Testis (tissue), 3 donors: Measurements from ENCODE around the gene ADPRH. TPM values are rescaled to one million over a fixed set of nuclear protein-coding genes. Genes with fewer than 3 reads are reported as not detected.
"Not testable (repeated sequence)": the region's sequence is repeated elsewhere in the genome, so short reads cannot be mapped to it uniquely, and the experiment has no call there.

Experiments used
- DNase-seq: peaks from one replicate; pipeline ENCODE4 v3.0.0-alpha.2; 2019
- H3K27ac ChIP-seq, 2 donors: fragments of 200-600 bp; sonication (generic); one replicate each; pipeline ENCODE4 v1.5.1; 2019
- H3K27me3 ChIP-seq: fragments of 200-600 bp; sonication (generic); one replicate; pipeline ENCODE4 v1.5.1; 2019
- H3K36me3 ChIP-seq: fragments of 200-600 bp; sonication (generic); one replicate; pipeline ENCODE4 v1.5.1; 2017; ENCODE audit warnings: low read depth; ENCODE audit errors: missing control alignments
- H3K4me1 ChIP-seq: fragments of 200-600 bp; sonication (generic); one replicate; pipeline ENCODE4 v1.5.1; 2019
- H3K4me3 ChIP-seq, 2 donors: fragments of 200-600 bp; sonication (generic); one replicate each; pipeline ENCODE4 v1.5.1; 2017 to 2019
- H3K9me3 ChIP-seq: fragments of 200-600 bp; sonication (generic); one replicate; pipeline ENCODE4 v1.5.1; 2017
- POLR2A ChIP-seq: fragments of 450-650 bp; IDR thresholded peaks from one replicate; pipeline ENCODE4 v1.6.1; 2017; ENCODE audit warnings: antibody characterized with exemption, mild to moderate bottlenecking, moderate library complexity
- WGBS, 2 donors: methylation state at CpG; one replicate each; pipeline ENCODE4 v1.1.5; 2018; 5-methylcytosine and 5-hydroxymethylcytosine counted together
- intact Hi-C: fragments of 100-400 bp; cut with DNase I; formaldehyde crosslinking; loops from one replicate; pipeline ENCODE4 v1.15.1; 2023; ENCODE audit warnings: low total_unique reads
- polyA plus RNA-seq: library from polyadenylated mRNA; stranded (reverse); fragments of 350-450 nt; fragmentation: Illumina TruSeq; extraction: RNeasy Lipid Tissue Mini Kit (QIAGEN cat#74804); gene quantifications from one replicate; pipeline ENCODE4 v1.2.3, GENCODE V29; 2014; ENCODE audit warnings: low read depth, low replicate concordance; ENCODE audit not compliant: insufficient read depth
- total RNA-seq, 2 donors: library from RNA; depleted of rRNA; stranded (reverse); fragments of >200 nt; gene quantifications; one replicate each; pipeline ENCODE4 v1.2.3, GENCODE V29; 2016
- TF ChIP-seq, protein P1 (sequence below), 3 experiments: fragments of 450-650 bp in 2 of 3; fragments of 200-600 bp in 1 of 3; sonication (generic) in 1 of 3; IDR thresholded peaks; one replicate each; pipeline ENCODE4 v1.5.1; 2016 to 2019; ENCODE audit warnings: antibody characterized with exemption in 3 of 3, mild to moderate bottlenecking in 2 of 3, moderate library complexity in 1 of 3

Gene ADPRH
- total and polyA plus RNA-seq, 3 donors from 2014 or later = 7.9 to 8.6 (median 8.0) TPM

DNA sequence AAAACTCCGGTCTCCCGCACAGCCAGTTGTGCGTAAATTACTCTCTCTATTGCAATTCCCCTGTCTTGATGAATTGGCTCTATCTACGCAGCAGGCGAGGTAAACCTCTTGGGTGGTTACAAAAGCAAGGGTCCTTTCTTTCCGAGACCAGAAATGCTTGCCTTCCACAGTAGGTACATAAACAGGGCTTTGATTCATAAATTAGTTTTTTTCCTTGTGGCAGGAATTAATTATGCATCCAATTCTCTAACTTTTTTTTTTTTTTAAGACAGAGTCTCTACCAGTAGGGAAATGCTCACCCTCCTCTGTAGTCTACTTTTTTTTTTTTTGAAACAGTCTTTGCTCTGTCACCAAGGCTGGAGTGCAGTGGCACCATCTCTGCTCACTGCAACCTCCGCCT, 36.1 kb upstream of the ADPRH start:
- WGBS, 2 donors = 87 to 93% methylated on average over 7 of the region's 7 CpGs
- Histone ChIP-seq H3K4me3 (no peak overlapping the region), H3K4me1 (no peaks in the 10 kb centered on the region), H3K9me3 (no peaks in the 10 kb centered on the region), H3K36me3 (no peaks in the 10 kb centered on the region), H3K27me3 (no peaks in the 10 kb centered on the region), H3K27ac (no peak overlapping the region)
- TF ChIP-seq, protein P1, sequence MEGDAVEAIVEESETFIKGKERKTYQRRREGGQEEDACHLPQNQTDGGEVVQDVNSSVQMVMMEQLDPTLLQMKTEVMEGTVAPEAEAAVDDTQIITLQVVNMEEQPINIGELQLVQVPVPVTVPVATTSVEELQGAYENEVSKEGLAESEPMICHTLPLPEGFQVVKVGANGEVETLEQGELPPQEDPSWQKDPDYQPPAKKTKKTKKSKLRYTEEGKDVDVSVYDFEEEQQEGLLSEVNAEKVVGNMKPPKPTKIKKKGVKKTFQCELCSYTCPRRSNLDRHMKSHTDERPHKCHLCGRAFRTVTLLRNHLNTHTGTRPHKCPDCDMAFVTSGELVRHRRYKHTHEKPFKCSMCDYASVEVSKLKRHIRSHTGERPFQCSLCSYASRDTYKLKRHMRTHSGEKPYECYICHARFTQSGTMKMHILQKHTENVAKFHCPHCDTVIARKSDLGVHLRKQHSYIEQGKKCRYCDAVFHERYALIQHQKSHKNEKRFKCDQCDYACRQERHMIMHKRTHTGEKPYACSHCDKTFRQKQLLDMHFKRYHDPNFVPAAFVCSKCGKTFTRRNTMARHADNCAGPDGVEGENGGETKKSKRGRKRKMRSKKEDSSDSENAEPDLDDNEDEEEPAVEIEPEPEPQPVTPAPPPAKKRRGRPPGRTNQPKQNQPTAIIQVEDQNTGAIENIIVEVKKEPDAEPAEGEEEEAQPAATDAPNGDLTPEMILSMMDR (IDR thresholded peaks at IDR 0.05) = no peak
- TF ChIP-seq POLR2A = no peak
- intact Hi-C loops = no loop called here
- DNase-seq = no peak

DNA sequence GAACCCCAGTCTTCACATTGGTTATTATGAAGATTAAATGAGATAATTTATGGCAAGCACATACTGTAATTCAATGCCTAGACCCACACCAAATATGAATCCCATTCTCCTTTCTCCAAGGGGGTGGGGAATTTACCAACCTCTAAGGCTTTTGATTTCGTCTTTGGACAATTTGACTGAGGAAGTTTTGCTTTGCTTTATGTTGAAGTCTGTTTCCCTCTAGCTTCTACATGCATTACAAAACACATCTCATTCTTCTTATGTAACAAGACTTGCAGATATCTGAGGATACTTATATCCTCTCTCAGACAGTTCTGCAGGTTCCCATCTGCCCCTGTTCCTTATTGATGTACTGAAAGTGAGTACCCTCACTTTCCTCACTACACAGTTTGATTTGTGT, 32.1 kb upstream of the ADPRH start:
- 86 to 91% methylated on average over 1 of the region's 1 CpG for WGBS, 2 donors
- H3K4me3 ChIP-seq = no peak overlapping the region
- no peaks in the 10 kb centered on the region for H3K4me1 ChIP-seq
- intact Hi-C loops = no loop called here
- no peaks in the 10 kb centered on the region for H3K27me3 ChIP-seq
- H3K27ac ChIP-seq = no peak overlapping the region
- H3K36me3 ChIP-seq = no peaks in the 10 kb centered on the region
- H3K9me3 ChIP-seq = no peaks in the 10 kb centered on the region
- DNase-seq = no peak
- no peak for TF ChIP-seq POLR2A
- TF ChIP-seq, protein P1 (IDR thresholded peaks at IDR 0.05) = no peak

DNA sequence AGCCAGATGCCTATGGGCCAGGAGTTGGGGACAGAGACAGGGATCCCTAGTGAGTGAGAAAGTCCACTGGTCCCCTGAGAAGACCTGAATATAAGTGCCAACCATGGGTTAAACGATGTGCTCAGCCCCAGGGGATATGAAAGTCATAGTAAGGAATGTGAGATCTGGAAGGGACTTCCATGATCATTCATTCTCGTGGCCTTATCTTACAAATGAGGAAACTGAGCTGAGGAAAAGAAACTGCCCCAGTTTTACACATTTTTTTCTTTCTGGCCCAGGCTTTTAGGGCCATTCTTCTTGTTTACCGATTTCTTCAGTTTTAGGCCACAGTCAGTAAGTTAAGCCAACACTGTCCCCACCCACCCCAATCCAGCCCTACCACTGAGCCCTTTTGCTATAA, 31.0 kb upstream of the ADPRH start:
- intact Hi-C loops = no loop called here
- H3K27ac ChIP-seq = no peak overlapping the region
- no peaks in the 10 kb centered on the region for H3K9me3 ChIP-seq
- WGBS, 2 donors = 56 to 64% methylated on average over 3 of the region's 3 CpGs
- TF ChIP-seq POLR2A = no peak
- TF ChIP-seq, protein P1 (IDR thresholded peaks at IDR 0.05) = no peak
- H3K4me3 ChIP-seq = no peak overlapping the region
- no peaks in the 10 kb centered on the region for H3K4me1 ChIP-seq
- DNase-seq = no peak
- no peaks in the 10 kb centered on the region for H3K36me3 ChIP-seq
- no peaks in the 10 kb centered on the region for H3K27me3 ChIP-seq

DNA sequence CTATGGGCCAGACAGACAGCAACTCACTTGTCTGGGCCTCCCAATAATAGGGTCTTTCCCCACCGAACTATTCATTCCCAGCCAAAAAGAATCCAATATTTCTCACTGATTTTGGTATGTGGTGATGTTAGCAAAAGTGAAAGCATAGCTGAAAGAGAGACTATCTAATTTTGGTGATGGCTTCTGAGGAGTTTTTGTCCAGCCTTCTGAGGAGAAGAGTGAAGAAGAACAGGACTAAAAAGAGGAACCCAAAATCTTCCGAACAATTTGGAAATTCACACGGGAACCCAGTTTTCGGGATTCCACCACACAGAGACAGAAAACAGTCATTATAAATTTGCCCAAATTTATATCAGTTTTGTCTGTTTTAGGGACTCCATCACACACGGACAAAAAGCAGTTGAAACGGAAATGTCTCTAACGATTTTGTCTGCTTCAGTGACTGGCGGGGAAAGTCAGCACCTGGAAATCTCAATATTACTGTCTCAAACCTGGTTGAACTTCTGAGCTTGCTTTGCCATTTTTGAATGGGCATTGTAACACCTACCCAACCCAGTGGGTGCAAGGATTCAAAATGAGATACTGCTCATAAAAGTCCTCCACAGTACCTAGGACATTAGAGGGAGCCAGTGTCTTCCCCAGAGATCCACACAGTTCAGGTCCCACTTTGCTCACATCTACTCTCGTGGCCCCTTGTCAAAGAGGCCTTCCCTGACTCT, 28.9 kb upstream of the ADPRH start:
- no peak for DNase-seq
- H3K4me3 ChIP-seq = no peak overlapping the region
- intact Hi-C loops = no loop called here
- H3K36me3 ChIP-seq = no peaks in the 10 kb centered on the region
- WGBS, 2 donors = 92 to 95% methylated on average over 9 of the region's 9 CpGs
- H3K27ac ChIP-seq = no peak overlapping the region
- H3K9me3 ChIP-seq = no peaks in the 10 kb centered on the region
- TF ChIP-seq, protein P1 (IDR thresholded peaks at IDR 0.05) = no peak
- TF ChIP-seq POLR2A = no peak
- H3K27me3 ChIP-seq = no peaks in the 10 kb centered on the region
- no peaks in the 10 kb centered on the region for H3K4me1 ChIP-seq

DNA sequence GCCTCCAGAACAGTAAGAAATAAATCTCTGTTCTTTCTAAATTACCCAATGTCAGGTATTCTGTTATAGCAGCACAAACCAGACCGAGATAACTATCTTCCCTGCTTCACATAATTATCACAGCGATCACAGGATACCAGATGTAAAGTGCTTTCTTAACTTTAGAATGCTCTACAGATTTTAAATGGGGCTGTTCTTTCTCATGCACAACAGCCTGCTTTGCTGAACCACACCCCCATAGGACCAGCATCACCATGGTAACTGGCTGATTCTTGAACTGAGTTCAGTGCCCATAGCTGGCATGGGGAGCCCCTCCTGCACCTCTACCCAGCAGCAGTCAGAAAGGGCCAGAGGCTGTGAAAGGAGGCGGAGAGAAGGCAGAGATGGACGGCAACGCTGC, 27.7 kb upstream of the ADPRH start:
- Histone ChIP-seq H3K27me3 (no peaks in the 10 kb centered on the region), H3K9me3 (no peaks in the 10 kb centered on the region), H3K4me3 (no peak overlapping the region), H3K27ac (no peak overlapping the region), H3K4me1 (no peaks in the 10 kb centered on the region), H3K36me3 (no peaks in the 10 kb centered on the region)
- WGBS, 2 donors = 63 to 68% methylated on average over 5 of the region's 5 CpGs
- DNase-seq = no peak
- intact Hi-C loops = no loop called here
- TF ChIP-seq, protein P1 (IDR thresholded peaks at IDR 0.05) = no peak
- no peak for TF ChIP-seq POLR2A

DNA sequence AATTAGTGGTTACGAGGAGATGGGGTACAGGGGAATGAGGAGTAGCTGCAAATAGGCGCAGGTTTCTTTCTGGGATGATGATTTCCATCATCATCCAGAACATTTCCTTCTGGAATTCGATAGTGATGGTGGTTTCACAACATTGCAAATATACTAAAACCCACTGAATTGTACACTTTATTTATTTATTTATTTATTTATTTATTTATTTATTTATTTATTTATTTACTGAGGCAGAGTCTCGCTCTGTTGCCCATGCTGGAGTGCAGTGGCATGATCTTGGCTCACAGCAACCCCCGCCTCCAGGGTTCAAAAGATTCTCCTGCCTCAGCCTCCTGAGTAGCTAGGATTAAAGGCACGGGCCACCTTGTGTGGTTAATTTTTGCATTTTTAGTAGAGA, 26.4 kb upstream of the ADPRH start:
- H3K4me1 ChIP-seq, H3K36me3 ChIP-seq, H3K27ac ChIP-seq, intact Hi-C loops, H3K9me3 ChIP-seq, H3K4me3 ChIP-seq, DNase-seq, H3K27me3 ChIP-seq: not testable (repeated sequence)
- 86 to 87% methylated on average over 6 of the region's 6 CpGs for WGBS, 2 donors
